Loucy (cell line): Measurements from ENCODE around the gene CFAP157.

Experiments
- H2AFZ ChIP-seq: fragments of 200-600 bp; sonication (generic); 2 replicates; pipeline ENCODE4 v1.6.0; 2016; ENCODE audit warnings: antibody characterized with exemption, mild to moderate bottlenecking, low read length, moderate library complexity
- H3F3A ChIP-seq: fragments of 200-600 bp; 2 replicates; pipeline ENCODE4 v1.6.0; 2016; ENCODE audit warnings: antibody characterized with exemption, low read depth, mild to moderate bottlenecking
- H3K27me3 ChIP-seq: fragments of 200-600 bp; sonication (generic); 2 replicates; pipeline ENCODE4 v1.6.1; 2014; ENCODE audit warnings: low read length, mild to moderate bottlenecking; ENCODE audit not compliant: insufficient read depth, poor library complexity, severe bottlenecking
- H3K36me3 ChIP-seq: fragments of 200-600 bp; sonication (generic); 2 replicates; pipeline ENCODE4 v1.6.1; 2016; ENCODE audit warnings: low read length; ENCODE audit not compliant: insufficient read depth
- H3K4me1 ChIP-seq: fragments of 200-600 bp; sonication (generic); 2 replicates; pipeline ENCODE4 v1.5.1; 2014; ENCODE audit warnings: low read length, mild to moderate bottlenecking; ENCODE audit not compliant: insufficient read depth, poor library complexity, severe bottlenecking
- H3K4me2 ChIP-seq: fragments of 200-600 bp; sonication (generic); 2 replicates; pipeline ENCODE4 v1.6.0; 2014; ENCODE audit warnings: antibody characterized with exemption, low read length, low read depth, mild to moderate bottlenecking; ENCODE audit not compliant: poor library complexity, severe bottlenecking
- H3K4me3 ChIP-seq: fragments of 200-600 bp; sonication (generic); 2 replicates; pipeline ENCODE4 v1.5.1; 2014; ENCODE audit warnings: low read length, mild to moderate bottlenecking, mixed read lengths; ENCODE audit not compliant: poor library complexity, severe bottlenecking
- H3K79me2 ChIP-seq: fragments of 200-600 bp; sonication (generic); 2 replicates; pipeline ENCODE4 v1.6.1; 2014; ENCODE audit warnings: low read length; ENCODE audit not compliant: insufficient read depth
- H3K9ac ChIP-seq: fragments of 200-600 bp; sonication (generic); 2 replicates; pipeline ENCODE4 v1.6.0; 2014; ENCODE audit warnings: mild to moderate bottlenecking, low read depth, low read length, moderate library complexity; ENCODE audit not compliant: poor library complexity, severe bottlenecking
- H3K9me2 ChIP-seq: fragments of 200-600 bp; sonication (generic); replicated peaks from 2 replicates; pipeline ENCODE4 v1.6.1; 2016; ENCODE audit warnings: low read depth, low read length, mixed read lengths
- H3K9me3 ChIP-seq: fragments of 200-600 bp; sonication (generic); 2 replicates; pipeline ENCODE4 v1.6.1; 2014; ENCODE audit warnings: mild to moderate bottlenecking, antibody characterized with exemption, low read length, low read depth; ENCODE audit not compliant: insufficient read depth
- H4K20me1 ChIP-seq: fragments of 200-600 bp; sonication (generic); 2 replicates; pipeline ENCODE4 v1.6.0; 2014; ENCODE audit warnings: antibody characterized with exemption, low read length, mild to moderate bottlenecking; ENCODE audit not compliant: insufficient read depth, poor library complexity, severe bottlenecking
- EZH2phosphoT487 ChIP-seq: fragments of 200-600 bp; IDR thresholded peaks from 2 replicates; pipeline ENCODE4 v1.6.1; 2018; ENCODE audit warnings: antibody characterized with exemption, mild to moderate bottlenecking, moderate library complexity, borderline replicate concordance
- TF ChIP-seq, protein P1 (sequence below): fragments of 200-600 bp; sonication (generic); conservative IDR thresholded peaks from 2 replicates; pipeline ENCODE4 v1.5.1; 2014; ENCODE audit warnings: mild to moderate bottlenecking, antibody characterized with exemption, low read length

Gene CFAP157

DNA sequence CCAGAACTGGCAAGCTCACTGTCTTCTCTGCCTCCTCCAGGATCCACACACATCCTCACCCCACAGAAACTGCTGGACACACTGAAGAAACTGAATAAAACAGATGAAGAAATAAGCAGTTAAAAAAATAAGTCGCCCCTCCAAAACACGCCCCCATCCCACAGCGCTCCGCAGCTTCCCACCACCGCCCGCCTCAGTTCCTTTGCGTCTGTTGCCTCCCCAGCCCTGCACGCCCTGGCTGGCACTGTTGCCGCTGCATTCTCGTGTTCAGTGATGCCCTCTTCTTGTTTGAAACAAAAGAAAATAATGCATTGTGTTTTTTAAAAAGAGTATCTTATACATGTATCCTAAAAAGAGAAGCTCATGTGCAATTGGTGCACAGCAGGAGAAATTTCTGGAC lies 16.1 kb upstream of the CFAP157 start:
- Histone ChIP-seq H2AFZ (no peak overlapping the region), H3F3A (no peaks in the 10 kb centered on the region), H3K9me2 (no peaks in the 10 kb centered on the region), H3K4me3 (no peak overlapping the region), H4K20me1 (no peaks in the 10 kb centered on the region), H3K27me3 (no peaks in the 10 kb centered on the region), H3K79me2 (no peaks in the 10 kb centered on the region), H3K4me1 (no peaks in the 10 kb centered on the region), H3K36me3 (peaks cover 40% of the 10 kb centered on the region; the same call in 1 of the 2 replicates), H3K9me3 (no peaks in the 10 kb centered on the region), H3K9ac (no peak overlapping the region), H3K4me2 (no peak overlapping the region)
- no peak for TF ChIP-seq EZH2phosphoT487
- TF ChIP-seq, protein P1, sequence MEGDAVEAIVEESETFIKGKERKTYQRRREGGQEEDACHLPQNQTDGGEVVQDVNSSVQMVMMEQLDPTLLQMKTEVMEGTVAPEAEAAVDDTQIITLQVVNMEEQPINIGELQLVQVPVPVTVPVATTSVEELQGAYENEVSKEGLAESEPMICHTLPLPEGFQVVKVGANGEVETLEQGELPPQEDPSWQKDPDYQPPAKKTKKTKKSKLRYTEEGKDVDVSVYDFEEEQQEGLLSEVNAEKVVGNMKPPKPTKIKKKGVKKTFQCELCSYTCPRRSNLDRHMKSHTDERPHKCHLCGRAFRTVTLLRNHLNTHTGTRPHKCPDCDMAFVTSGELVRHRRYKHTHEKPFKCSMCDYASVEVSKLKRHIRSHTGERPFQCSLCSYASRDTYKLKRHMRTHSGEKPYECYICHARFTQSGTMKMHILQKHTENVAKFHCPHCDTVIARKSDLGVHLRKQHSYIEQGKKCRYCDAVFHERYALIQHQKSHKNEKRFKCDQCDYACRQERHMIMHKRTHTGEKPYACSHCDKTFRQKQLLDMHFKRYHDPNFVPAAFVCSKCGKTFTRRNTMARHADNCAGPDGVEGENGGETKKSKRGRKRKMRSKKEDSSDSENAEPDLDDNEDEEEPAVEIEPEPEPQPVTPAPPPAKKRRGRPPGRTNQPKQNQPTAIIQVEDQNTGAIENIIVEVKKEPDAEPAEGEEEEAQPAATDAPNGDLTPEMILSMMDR: no peak

DNA sequence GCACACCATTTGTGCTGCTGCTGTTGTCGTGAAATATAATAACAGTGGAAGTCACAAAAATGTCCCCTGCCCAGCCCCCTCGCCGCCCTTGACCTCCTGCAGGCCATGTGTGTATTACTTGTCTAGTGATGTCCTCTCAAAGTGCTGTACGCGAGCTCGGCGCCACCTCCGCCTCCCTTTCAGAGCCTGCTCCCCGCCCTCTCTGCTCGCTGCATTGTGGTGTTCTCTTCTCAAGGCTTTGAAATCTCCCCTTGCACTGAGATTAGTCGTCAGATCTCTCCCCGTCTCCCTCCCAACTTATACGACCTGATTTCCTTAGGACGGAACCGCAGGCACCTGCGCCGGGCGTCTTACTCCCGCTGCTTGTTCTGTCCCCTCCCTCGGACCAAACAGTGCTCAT lies 14.7 kb upstream of the CFAP157 start:
- H2AFZ ChIP-seq: no peak overlapping the region
- H3K4me3 ChIP-seq: no peak overlapping the region
- H3K79me2 ChIP-seq: no peaks in the 10 kb centered on the region
- no peaks in the 10 kb centered on the region for H3K9me3 ChIP-seq
- no peak overlapping the region for H3K9ac ChIP-seq
- H3K4me1 ChIP-seq: no peaks in the 10 kb centered on the region
- peaks cover 27% of the 10 kb centered on the region; the same call in 1 of the 2 replicates for H3K36me3 ChIP-seq
- H3K4me2 ChIP-seq: no peak overlapping the region
- H3K9me2 ChIP-seq: no peaks in the 10 kb centered on the region
- no peaks in the 10 kb centered on the region for H3F3A ChIP-seq
- TF ChIP-seq, protein P1: no peak
- no peak for TF ChIP-seq EZH2phosphoT487
- H3K27me3 ChIP-seq: no peaks in the 10 kb centered on the region
- no peaks in the 10 kb centered on the region for H4K20me1 ChIP-seq

DNA sequence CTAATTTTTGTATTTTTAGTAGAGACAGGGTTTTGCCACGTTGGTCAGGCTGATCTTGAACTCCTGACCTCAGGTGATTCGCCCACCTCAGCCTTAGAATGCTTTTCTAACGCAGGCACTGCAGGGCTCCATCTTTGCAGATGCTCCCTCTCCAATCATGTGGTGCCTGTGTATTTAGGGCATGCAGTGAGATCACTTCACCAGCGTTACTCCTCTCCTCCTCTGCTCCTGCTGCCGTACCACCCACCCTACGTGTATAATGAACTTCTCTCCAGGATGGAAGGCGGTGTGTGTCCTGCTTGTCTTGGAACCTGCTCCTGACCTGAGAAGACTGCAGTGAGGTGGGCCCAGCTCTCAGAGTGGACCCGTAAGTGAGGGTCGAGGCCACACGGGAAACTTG lies 13.6 kb upstream of the CFAP157 start:
- no peak overlapping the region for H3K4me3 ChIP-seq
- no peaks in the 10 kb centered on the region for H3K79me2 ChIP-seq
- no peaks in the 10 kb centered on the region for H3K9me2 ChIP-seq
- no peaks in the 10 kb centered on the region for H3F3A ChIP-seq
- H2AFZ ChIP-seq: no peak overlapping the region
- no peaks in the 10 kb centered on the region for H4K20me1 ChIP-seq
- no peaks in the 10 kb centered on the region for H3K27me3 ChIP-seq
- no peak overlapping the region for H3K4me2 ChIP-seq
- H3K36me3 ChIP-seq: peaks cover 22% of the 10 kb centered on the region; the same call in 1 of the 2 replicates
- no peaks in the 10 kb centered on the region for H3K9me3 ChIP-seq
- H3K4me1 ChIP-seq: no peaks in the 10 kb centered on the region
- TF ChIP-seq EZH2phosphoT487: no peak
- TF ChIP-seq, protein P1: no peak
- no peak overlapping the region for H3K9ac ChIP-seq
